Cardiac muscle cell (in vitro differentiated cells and primary cell): ENCODE data around the gene CCDC50. TPM values are rescaled to one million over a fixed set of nuclear protein-coding genes. Genes with fewer than 3 reads are reported as not detected.

ENCODE experiments used
- DNase-seq, 2 donors: peaks; one replicate each; pipeline versions ENCODE4 v3.0.0 to v3.0.0-alpha.2; 2010 to 2017; ENCODE audit warnings: low read depth in 1 of 2, low spot score in 1 of 2
- H3K27ac ChIP-seq: fragments of 200-600 bp; sonication (generic); 2 replicates; pipeline ENCODE4 v1.5.1; 2016
- H3K27me3 ChIP-seq: fragments of 200-600 bp; sonication (generic); 2 replicates; pipeline ENCODE4 v1.6.0; 2016; ENCODE audit warnings: control low read depth
- H3K36me3 ChIP-seq: fragments of 200-600 bp; sonication (generic); 2 replicates; pipeline ENCODE4 v1.5.1; 2016; ENCODE audit warnings: control low read depth
- H3K4me1 ChIP-seq: fragments of 200-600 bp; sonication (generic); 2 replicates; pipeline ENCODE4 v1.8.1; 2017; ENCODE audit warnings: low read depth, mild to moderate bottlenecking, mixed run types
- H3K4me3 ChIP-seq: fragments of 200-600 bp; sonication (generic); 2 replicates; pipeline ENCODE4 v1.5.1; 2016; ENCODE audit warnings: mild to moderate bottlenecking
- H3K9me3 ChIP-seq: fragments of 200-600 bp; sonication (generic); 2 replicates; pipeline ENCODE4 v1.5.1; 2017; ENCODE audit warnings: low read depth, mild to moderate bottlenecking, control low read depth
- polyA plus RNA-seq: library from polyadenylated mRNA; unstranded; fragments of >200 nt; fragmentation: Nextera tagmentation; extraction: Ambion mirVana; gene quantifications from 2 replicates; pipeline ENCODE4 v1.2.1, GENCODE V29; 2016
- total RNA-seq: library from RNA; depleted of rRNA; stranded (reverse); fragments of >200 nt; gene quantifications from 2 replicates; pipeline ENCODE4 v1.2.3, GENCODE V29; 2016
- TF ChIP-seq, protein P1 (sequence below): IDR thresholded peaks from 2 replicates; pipeline ENCODE4 v1.5.1; 2012; ENCODE audit warnings: low read depth, mild to moderate bottlenecking, low read length

CCDC50 gene
- total and polyA plus RNA-seq, 2 experiments from 2014 or later, result 25.3 to 82.3 TPM

DNA sequence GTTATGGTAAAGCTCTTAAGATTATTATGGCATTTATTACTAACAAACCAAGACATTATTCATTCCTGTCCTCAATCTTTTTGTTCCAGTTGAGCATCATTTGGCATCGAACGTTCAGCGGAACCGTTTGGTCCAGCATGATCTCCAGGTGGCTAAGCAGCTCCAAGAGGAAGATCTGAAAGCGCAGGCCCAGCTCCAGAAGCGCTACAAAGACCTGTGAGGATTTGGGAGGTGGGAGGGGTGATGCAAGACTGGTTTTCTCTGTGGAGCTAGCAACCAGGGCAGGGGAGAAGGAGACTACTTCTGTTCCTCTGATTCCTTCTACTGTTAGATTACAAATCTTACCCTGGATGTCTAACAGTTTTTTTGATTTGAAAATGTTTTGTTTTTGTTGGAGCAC, 28.7 kb downstream of the CCDC50 start:
- DNase-seq, result no peak
- Histone ChIP-seq H3K9me3 (no peaks in the 10 kb centered on the region), H3K27ac (no peak overlapping the region), H3K4me1 (peaks cover 13% of the 10 kb centered on the region), H3K36me3 (peaks cover 29% of the 10 kb centered on the region), H3K4me3 (no peak overlapping the region), H3K27me3 (no peaks in the 10 kb centered on the region)
- TF ChIP-seq, protein P1, sequence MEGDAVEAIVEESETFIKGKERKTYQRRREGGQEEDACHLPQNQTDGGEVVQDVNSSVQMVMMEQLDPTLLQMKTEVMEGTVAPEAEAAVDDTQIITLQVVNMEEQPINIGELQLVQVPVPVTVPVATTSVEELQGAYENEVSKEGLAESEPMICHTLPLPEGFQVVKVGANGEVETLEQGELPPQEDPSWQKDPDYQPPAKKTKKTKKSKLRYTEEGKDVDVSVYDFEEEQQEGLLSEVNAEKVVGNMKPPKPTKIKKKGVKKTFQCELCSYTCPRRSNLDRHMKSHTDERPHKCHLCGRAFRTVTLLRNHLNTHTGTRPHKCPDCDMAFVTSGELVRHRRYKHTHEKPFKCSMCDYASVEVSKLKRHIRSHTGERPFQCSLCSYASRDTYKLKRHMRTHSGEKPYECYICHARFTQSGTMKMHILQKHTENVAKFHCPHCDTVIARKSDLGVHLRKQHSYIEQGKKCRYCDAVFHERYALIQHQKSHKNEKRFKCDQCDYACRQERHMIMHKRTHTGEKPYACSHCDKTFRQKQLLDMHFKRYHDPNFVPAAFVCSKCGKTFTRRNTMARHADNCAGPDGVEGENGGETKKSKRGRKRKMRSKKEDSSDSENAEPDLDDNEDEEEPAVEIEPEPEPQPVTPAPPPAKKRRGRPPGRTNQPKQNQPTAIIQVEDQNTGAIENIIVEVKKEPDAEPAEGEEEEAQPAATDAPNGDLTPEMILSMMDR, result no peak

DNA sequence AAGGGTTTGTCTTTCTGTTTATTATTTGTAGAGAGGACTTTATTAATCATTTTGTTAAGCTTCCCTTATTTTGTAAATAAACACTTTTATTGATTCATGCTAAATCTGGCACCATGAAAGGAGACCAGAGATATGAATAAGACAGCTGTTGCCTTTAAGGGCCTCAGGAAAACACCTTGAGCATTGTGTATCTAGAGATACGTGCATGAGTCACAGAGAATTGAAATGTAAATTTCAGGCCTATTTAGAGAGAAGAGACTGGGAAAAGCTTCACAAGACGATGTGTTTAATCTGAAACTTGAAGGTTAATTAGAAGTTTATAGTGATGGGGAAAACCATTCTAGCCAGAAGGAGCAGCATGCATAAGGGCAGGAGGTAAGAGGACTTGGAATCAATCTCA, 29.7 kb downstream of the CCDC50 start:
- Histone ChIP-seq H3K36me3 (peaks cover 29% of the 10 kb centered on the region), H3K27me3 (no peaks in the 10 kb centered on the region)
- DNase-seq, result no peak

DNA sequence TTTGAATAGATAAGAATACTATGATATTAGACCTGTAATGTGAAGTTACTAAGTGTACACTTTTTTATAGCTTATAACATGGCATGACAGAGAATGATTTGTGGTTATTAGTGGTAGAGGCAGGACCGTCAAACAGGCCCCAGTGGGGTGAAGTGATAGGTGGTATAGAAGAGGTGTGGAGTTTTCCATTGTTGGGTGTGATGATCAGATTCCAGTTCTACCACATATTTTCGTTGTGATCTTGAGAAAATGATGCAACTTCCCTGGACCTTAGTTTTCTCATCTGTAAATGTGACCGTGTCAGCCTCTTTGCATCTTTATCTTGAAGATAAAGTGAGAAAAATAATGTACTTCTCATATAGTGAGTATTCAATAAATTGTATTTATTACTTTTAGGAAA, 31.4 kb downstream of the CCDC50 start:
- TF ChIP-seq, protein P1, result no peak
- no peak overlapping the region for H3K27ac ChIP-seq
- H3K27me3 ChIP-seq, result no peaks in the 10 kb centered on the region
- H3K4me3 ChIP-seq, result no peak overlapping the region
- DNase-seq, result no peak
- H3K4me1 ChIP-seq, result peaks cover 13% of the 10 kb centered on the region
- no peaks in the 10 kb centered on the region for H3K9me3 ChIP-seq
- peaks cover 29% of the 10 kb centered on the region for H3K36me3 ChIP-seq

More for the DNA sequence above, 29.7 kb downstream of the CCDC50 start:
- TF ChIP-seq, protein P1, result no peak
- H3K9me3 ChIP-seq, result no peaks in the 10 kb centered on the region
- H3K4me3 ChIP-seq, result no peak overlapping the region
- H3K27ac ChIP-seq, result no peak overlapping the region
- H3K4me1 ChIP-seq, result peaks cover 13% of the 10 kb centered on the region

DNA sequence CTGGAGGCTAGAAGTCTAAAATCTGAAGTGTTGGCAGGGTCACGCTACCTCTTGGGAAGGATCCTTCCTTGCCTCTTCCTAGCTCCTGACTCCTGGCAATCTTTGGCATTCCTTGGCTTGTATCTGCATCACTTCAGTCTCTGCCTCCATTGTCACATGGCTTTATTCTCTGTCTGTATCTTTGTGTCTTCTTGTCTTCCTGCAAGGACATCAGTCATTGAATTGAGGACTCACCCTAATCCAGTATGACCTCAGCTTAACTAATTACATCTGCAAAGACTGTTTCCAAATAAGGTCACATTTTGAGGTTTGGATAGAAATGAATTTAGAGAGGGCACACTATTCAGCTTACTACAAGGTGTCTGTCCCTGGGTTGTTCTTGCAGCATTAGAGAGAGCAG, 32.3 kb downstream of the CCDC50 start:
- H3K4me3 ChIP-seq, result no peak overlapping the region
- peaks cover 8% of the 10 kb centered on the region for H3K4me1 ChIP-seq
- TF ChIP-seq, protein P1, result no peak
- DNase-seq, result no peak
- H3K27me3 ChIP-seq, result no peaks in the 10 kb centered on the region
- no peaks in the 10 kb centered on the region for H3K9me3 ChIP-seq
- peaks cover 29% of the 10 kb centered on the region for H3K36me3 ChIP-seq
- H3K27ac ChIP-seq, result no peak overlapping the region

DNA sequence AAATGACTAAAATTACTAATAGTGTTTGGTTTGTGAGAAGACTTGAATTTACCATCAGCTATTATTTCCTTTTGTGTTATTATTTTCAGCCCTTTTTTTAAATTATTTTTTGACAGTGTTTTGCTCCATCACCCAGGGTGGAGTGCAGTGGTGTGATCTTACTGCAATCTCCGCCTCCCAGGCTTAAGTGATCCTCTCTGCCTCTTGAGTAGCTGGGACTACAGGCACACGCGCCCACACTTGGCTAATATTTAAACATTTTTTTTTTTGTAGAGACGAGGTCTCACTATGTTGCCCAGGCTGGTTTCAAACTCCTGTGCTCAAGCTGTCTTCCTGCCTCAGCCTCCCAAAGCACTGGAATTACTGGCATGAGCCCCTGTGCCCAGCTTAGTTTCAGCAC, 32.8 kb downstream of the CCDC50 start:
- Histone ChIP-seq H3K4me3 (no peak overlapping the region), H3K9me3 (no peaks in the 10 kb centered on the region), H3K27me3 (no peaks in the 10 kb centered on the region), H3K27ac (no peak overlapping the region), H3K4me1 (peaks cover 2% of the 10 kb centered on the region), H3K36me3 (peaks cover 30% of the 10 kb centered on the region)
- TF ChIP-seq, protein P1, result no peak
- no peak for DNase-seq

DNA sequence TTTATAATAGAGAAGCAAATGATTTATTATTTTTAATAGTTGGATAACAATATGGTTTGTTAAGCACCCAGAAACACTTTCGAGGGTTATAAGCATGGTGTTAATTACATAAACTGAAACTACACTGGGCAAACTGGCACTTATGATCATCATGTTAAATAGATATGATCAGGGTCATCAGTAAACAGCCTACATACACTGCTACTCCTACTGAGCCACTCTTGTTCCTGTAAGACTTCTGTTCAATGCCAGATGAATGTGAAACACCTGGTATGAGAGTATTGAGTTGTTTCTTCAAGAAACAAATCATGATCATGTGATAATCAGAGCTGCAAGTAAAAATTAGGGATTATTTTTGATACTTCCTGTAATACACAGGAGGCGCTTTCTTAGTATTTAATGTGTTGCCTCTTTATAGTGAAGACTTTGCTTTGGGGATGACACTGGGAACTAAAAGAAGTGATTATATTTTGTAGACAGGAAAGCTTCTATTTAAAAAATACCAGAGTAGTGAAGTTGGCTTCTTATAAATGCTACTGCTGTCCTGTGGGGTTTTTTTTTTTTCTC, 33.4 kb downstream of the CCDC50 start:
- no peaks in the 10 kb centered on the region for H3K9me3 ChIP-seq

More for the DNA sequence above, 33.4 kb downstream of the CCDC50 start:
- Histone ChIP-seq H3K27ac (no peak overlapping the region), H3K27me3 (no peaks in the 10 kb centered on the region), H3K36me3 (peaks cover 32% of the 10 kb centered on the region), H3K4me1 (no peaks in the 10 kb centered on the region), H3K4me3 (no peak overlapping the region)
- no peak for DNase-seq
- TF ChIP-seq, protein P1, result no peak
